Caco-2 (cell line): ENCODE data around the gene AKR1B1. TPM values are rescaled to one million over a fixed set of nuclear protein-coding genes. Genes with fewer than 3 reads are reported as not detected.

Source experiments
- BruUV-seq: library from RNA; stranded (reverse); fragments of 400-500 nt; replicated peaks from 2 replicates; lab custom pipeline; 2021; lab: Mats Ljungman, UMichigan
- CTCF ChIA-PET: fragments of 300-600 bp; sonication (Branson Sonifier 250); formaldehyde crosslinking; loops from one replicate; lab custom pipeline; 2022; ENCODE audit warnings: antibody characterized with exemption; lab: Charles Lee
- POLR2A ChIA-PET: fragments of 300-600 bp; sonication (Branson Sonifier 250); formaldehyde crosslinking; loops from one replicate; lab custom pipeline; 2022; ENCODE audit warnings: antibody characterized with exemption; lab: Charles Lee
- DNase-seq, 2 experiments: peaks; one replicate each; pipeline versions ENCODE4 v3.0.0 to v3.0.0-alpha.2; 2020 to 2022
- H3K27me3 ChIP-seq: replicated peaks from 2 replicates; pipeline ENCODE4 v1.6.0; 2011; ENCODE audit warnings: low read length; ENCODE audit not compliant: control insufficient read depth, insufficient read depth
- H3K36me3 ChIP-seq: 2 replicates; pipeline ENCODE4 v1.5.1; 2011; ENCODE audit warnings: low read length; ENCODE audit not compliant: control insufficient read depth, insufficient read depth
- H3K4me1 ChIP-seq: fragments of 250-450 bp; sonication (Bioruptor Pico); 2 replicates; pipeline ENCODE4 v1.5.1; 2020; ENCODE audit warnings: mild to moderate bottlenecking
- H3K4me3 ChIP-seq: 2 replicates; pipeline ENCODE4 v1.5.1; 2011; ENCODE audit warnings: low read depth, mild to moderate bottlenecking, control low read depth, low read length
- H3K9me3 ChIP-seq: fragments of 250-450 bp; sonication (Bioruptor Pico); 2 replicates; pipeline ENCODE4 v1.5.1; 2020; ENCODE audit warnings: mild to moderate bottlenecking, moderate library complexity
- H3K27ac Mint-ChIP-seq: one replicate; pipeline ENCODE4 v1.8.0; 2022; ENCODE audit warnings: mixed read lengths; ENCODE audit not compliant: unreplicated experiment
- H3K27me3 Mint-ChIP-seq: one replicate; pipeline ENCODE4 v1.8.0; 2022; ENCODE audit warnings: mixed read lengths; ENCODE audit not compliant: insufficient read depth, unreplicated experiment
- H3K36me3 Mint-ChIP-seq: one replicate; pipeline ENCODE4 v1.8.0; 2022; ENCODE audit warnings: mild to moderate bottlenecking, mixed read lengths; ENCODE audit not compliant: insufficient read depth, unreplicated experiment
- H3K4me1 Mint-ChIP-seq: one replicate; pipeline ENCODE4 v1.8.0; 2022; ENCODE audit warnings: low read depth, mixed read lengths; ENCODE audit not compliant: unreplicated experiment
- H3K4me3 Mint-ChIP-seq: one replicate; pipeline ENCODE4 v1.8.0; 2022; ENCODE audit warnings: mild to moderate bottlenecking, moderate library complexity, mixed read lengths; ENCODE audit not compliant: unreplicated experiment
- H3K9me3 Mint-ChIP-seq: one replicate; pipeline ENCODE4 v1.8.0; 2022; ENCODE audit warnings: mixed read lengths; ENCODE audit not compliant: unreplicated experiment
- intact Hi-C: fragments of 100-400 bp; cut with micrococcal nuclease; formaldehyde crosslinking; loops from one replicate; pipeline ENCODE4 v1.10.0; 2022; ENCODE audit not compliant: unreplicated experiment
- total RNA-seq: library from RNA; stranded (reverse); gene quantifications from 2 replicates; pipeline ENCODE4 v1.2.3, GENCODE V29; 2022
- TF ChIP-seq, protein P1 (sequence below), 2 experiments: fragments of 200-600 bp in 1 of 2; IDR thresholded peaks; 1 replicate in 1 of 2; 2 replicates in 1 of 2; pipeline versions ENCODE4 v1.5.1 to v1.8.0; 2011 to 2022; ENCODE audit warnings: antibody characterized with exemption in 1 of 2, control low read depth in 1 of 2, inconsistent platforms in 1 of 2, low read depth in 1 of 2, low read length in 1 of 2, mild to moderate bottlenecking in 1 of 2, moderate library complexity in 1 of 2; ENCODE audit not compliant: insufficient read depth in 1 of 2, severe bottlenecking in 1 of 2, unreplicated experiment in 1 of 2

The AKR1B1 gene
- total RNA-seq, 1 experiment from 2014 or later = 58.6 TPM

DNA sequence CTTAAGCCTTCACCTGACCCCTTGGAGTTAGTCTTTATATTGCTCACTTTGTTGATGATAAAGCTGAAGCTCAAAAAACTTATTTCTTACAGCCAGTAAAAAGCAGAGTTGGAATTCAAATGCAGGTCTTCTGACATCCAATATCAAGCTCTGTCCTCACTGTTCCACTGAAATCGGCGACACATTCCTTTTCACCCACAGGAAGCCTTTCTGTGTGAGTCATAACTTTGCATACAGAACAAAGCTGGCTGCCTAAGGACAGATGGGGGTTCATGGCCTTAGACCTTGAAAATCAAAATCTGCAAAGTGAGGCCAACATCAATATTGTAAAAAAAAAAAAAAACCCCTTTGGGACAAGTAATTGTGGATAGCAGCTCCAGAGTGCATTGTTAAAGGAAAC lies 21.8 kb upstream of the AKR1B1 start:
- Mint-ChIP-seq H3K9me3 (peaks cover 26% of the 10 kb centered on the region), H3K27me3 (no peaks in the 10 kb centered on the region), H3K4me3 (no peak overlapping the region), H3K36me3 (no peaks in the 10 kb centered on the region), H3K27ac (no peak overlapping the region), H3K4me1 (no peaks in the 10 kb centered on the region)
- Histone ChIP-seq H3K9me3 (no peaks in the 10 kb centered on the region; the same call in 1 of the 2 replicates), H3K4me1 (peaks cover 10% of the 10 kb centered on the region), H3K4me3 (no peak overlapping the region), H3K36me3 (no peaks in the 10 kb centered on the region), H3K27me3 (no peaks in the 10 kb centered on the region)
- ChIA-PET POLR2A (no interaction called here), CTCF (interaction anchor here (2.5 kb wide), 1 partner anchor 48 kb away, joined by 11 read pairs; no protein-coding TSS in a partner anchor)
- TF ChIP-seq, protein P1, sequence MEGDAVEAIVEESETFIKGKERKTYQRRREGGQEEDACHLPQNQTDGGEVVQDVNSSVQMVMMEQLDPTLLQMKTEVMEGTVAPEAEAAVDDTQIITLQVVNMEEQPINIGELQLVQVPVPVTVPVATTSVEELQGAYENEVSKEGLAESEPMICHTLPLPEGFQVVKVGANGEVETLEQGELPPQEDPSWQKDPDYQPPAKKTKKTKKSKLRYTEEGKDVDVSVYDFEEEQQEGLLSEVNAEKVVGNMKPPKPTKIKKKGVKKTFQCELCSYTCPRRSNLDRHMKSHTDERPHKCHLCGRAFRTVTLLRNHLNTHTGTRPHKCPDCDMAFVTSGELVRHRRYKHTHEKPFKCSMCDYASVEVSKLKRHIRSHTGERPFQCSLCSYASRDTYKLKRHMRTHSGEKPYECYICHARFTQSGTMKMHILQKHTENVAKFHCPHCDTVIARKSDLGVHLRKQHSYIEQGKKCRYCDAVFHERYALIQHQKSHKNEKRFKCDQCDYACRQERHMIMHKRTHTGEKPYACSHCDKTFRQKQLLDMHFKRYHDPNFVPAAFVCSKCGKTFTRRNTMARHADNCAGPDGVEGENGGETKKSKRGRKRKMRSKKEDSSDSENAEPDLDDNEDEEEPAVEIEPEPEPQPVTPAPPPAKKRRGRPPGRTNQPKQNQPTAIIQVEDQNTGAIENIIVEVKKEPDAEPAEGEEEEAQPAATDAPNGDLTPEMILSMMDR (IDR thresholded peaks at IDR 0.05; ENCODE audit: insufficient read depth in 1 of 2, low read depth in 1 of 2, low read length in 1 of 2, severe bottlenecking in 1 of 2, unreplicated experiment in 1 of 2) = no peak
- no TSS peak for BruUV-seq
- DNase-seq = no peak
- intact Hi-C loops = no loop called here

DNA sequence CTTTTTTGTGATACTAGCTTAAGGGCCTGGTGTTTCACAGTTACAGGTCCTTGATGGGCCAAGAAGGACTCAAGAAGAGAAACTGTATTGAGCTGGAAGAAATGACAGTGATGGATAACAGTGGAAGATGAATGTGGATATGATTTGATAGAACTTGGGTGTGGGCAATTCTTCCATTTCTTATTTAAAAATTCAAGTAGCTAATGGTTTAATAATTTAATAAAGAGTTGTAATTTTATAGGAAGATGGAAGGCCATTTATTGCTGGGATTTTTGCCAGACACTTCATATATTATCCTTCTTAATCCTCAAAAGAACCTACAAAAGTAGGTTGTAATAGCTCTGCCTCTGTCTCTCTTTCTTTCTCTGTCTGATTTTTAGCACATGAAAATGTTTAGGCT lies 21.3 kb upstream of the AKR1B1 start:
- intact Hi-C loops = no loop called here
- no peaks in the 10 kb centered on the region for H3K27me3 ChIP-seq
- Mint-ChIP-seq H3K27me3 (no peaks in the 10 kb centered on the region), H3K9me3 (peaks cover 25% of the 10 kb centered on the region), H3K27ac (no peak overlapping the region), H3K4me3 (no peak overlapping the region), H3K36me3 (no peaks in the 10 kb centered on the region), H3K4me1 (no peaks in the 10 kb centered on the region)
- CTCF ChIA-PET = interaction anchor here (2.5 kb wide), 1 partner anchor 48 kb away, joined by 11 read pairs; no protein-coding TSS in a partner anchor
- no peak for DNase-seq
- POLR2A ChIA-PET = no interaction called here
- H3K36me3 ChIP-seq = no peaks in the 10 kb centered on the region
- no peak overlapping the region for H3K4me3 ChIP-seq
- no TSS peak for BruUV-seq
- TF ChIP-seq, protein P1 (IDR thresholded peaks at IDR 0.05; ENCODE audit: insufficient read depth in 1 of 2, low read depth in 1 of 2, low read length in 1 of 2, severe bottlenecking in 1 of 2, unreplicated experiment in 1 of 2) = no peak
- H3K9me3 ChIP-seq = no peaks in the 10 kb centered on the region; the same call in 1 of the 2 replicates
- H3K4me1 ChIP-seq = peaks cover 10% of the 10 kb centered on the region

DNA sequence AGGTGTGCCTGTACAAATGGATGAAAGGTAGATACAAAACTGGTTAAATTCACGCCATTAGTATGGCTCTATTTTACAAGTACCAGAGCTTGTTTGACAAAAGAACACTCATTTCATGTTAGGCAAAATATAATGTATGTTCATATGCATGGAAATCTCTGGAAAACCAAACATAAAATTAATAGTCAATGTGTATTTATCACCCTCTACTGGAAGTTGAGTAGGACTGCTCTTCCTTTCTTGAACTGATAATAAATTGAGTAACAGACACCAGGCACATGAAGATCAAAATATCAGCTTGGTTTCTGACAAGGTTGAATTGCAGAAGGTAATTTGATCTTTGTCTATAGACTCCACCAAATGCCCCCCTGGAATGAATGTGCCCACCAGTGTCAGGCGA lies 19.8 kb upstream of the AKR1B1 start:
- H3K27ac Mint-ChIP-seq = no peak overlapping the region
- POLR2A ChIA-PET = no interaction called here

More for the DNA sequence above, 19.8 kb upstream of the AKR1B1 start:
- Histone ChIP-seq H3K4me1 (peaks cover 10% of the 10 kb centered on the region), H3K27me3 (no peaks in the 10 kb centered on the region), H3K36me3 (no peaks in the 10 kb centered on the region), H3K9me3 (no peaks in the 10 kb centered on the region; the same call in 1 of the 2 replicates), H3K4me3 (no peak overlapping the region)
- Mint-ChIP-seq H3K4me1 (no peaks in the 10 kb centered on the region), H3K27me3 (no peaks in the 10 kb centered on the region), H3K36me3 (no peaks in the 10 kb centered on the region), H3K4me3 (no peak overlapping the region), H3K9me3 (peaks cover 11% of the 10 kb centered on the region)
- no TSS peak for BruUV-seq
- intact Hi-C loops = loop anchor here (5.0 kb wide), 1 partner anchor 46 kb away; no protein-coding TSS in a partner anchor
- no peak for DNase-seq
- CTCF ChIA-PET = interaction anchor here (1.2 to 2.5 kb wide), 2 partner anchors 17 to 46 kb away, joined by 3 to 11 read pairs; no protein-coding TSS in a partner anchor
- TF ChIP-seq, protein P1 (IDR thresholded peaks at IDR 0.05; ENCODE audit: insufficient read depth in 1 of 2, low read depth in 1 of 2, low read length in 1 of 2, severe bottlenecking in 1 of 2, unreplicated experiment in 1 of 2) = no peak
